KMS-11 (cell line): Measurements from ENCODE around the gene KRT75.

Experiments used
- H2AFZ ChIP-seq: fragments of 200-600 bp; sonication (generic); 2 replicates; pipeline ENCODE4 v1.6.1; 2016; ENCODE audit warnings: antibody characterized with exemption, mixed run types, low read depth
- H3K27ac ChIP-seq: fragments of 200-600 bp; sonication (generic); 2 replicates; pipeline ENCODE4 v1.6.1; 2016; ENCODE audit warnings: mild to moderate bottlenecking, mixed run types
- H3K27me3 ChIP-seq: fragments of 200-600 bp; sonication (generic); 2 replicates; pipeline ENCODE4 v1.6.1; 2017; ENCODE audit warnings: mild to moderate bottlenecking, low read depth, mixed run types, moderate library complexity; ENCODE audit not compliant: insufficient read depth
- H3K36me3 ChIP-seq: fragments of 200-600 bp; sonication (generic); 2 replicates; pipeline ENCODE4 v1.6.1; 2017; ENCODE audit warnings: mild to moderate bottlenecking, mixed run types; ENCODE audit not compliant: insufficient read depth
- H3K4me1 ChIP-seq: fragments of 200-600 bp; sonication (generic); 2 replicates; pipeline ENCODE4 v1.6.1; 2016; ENCODE audit warnings: mild to moderate bottlenecking, low read depth, mixed run types; ENCODE audit not compliant: poor library complexity, severe bottlenecking
- H3K4me2 ChIP-seq: fragments of 200-600 bp; sonication (generic); 2 replicates; pipeline ENCODE4 v1.7.0; 2016; ENCODE audit warnings: mild to moderate bottlenecking, mixed run types
- H3K4me3 ChIP-seq: fragments of 200-600 bp; sonication (generic); IDR thresholded peaks from 2 replicates; pipeline ENCODE4 v1.6.1; 2017; ENCODE audit warnings: low read depth, low read length, mixed read lengths; ENCODE audit not compliant: insufficient read depth
- H3K79me2 ChIP-seq: fragments of 200-600 bp; sonication (generic); 2 replicates; pipeline ENCODE4 v1.6.1; 2016; ENCODE audit warnings: low read depth, mixed run types; ENCODE audit not compliant: insufficient read depth
- H3K9ac ChIP-seq: fragments of 200-600 bp; sonication (generic); 2 replicates; pipeline ENCODE4 v1.6.1; 2016; ENCODE audit warnings: mild to moderate bottlenecking, mixed run types
- H4K20me1 ChIP-seq: fragments of 200-600 bp; sonication (generic); 2 replicates; pipeline ENCODE4 v1.6.1; 2016; ENCODE audit warnings: mild to moderate bottlenecking, mixed run types; ENCODE audit not compliant: insufficient read depth
- TF ChIP-seq, protein P1 (sequence below): fragments of 200-600 bp; sonication (generic); conservative IDR thresholded peaks from 2 replicates; pipeline ENCODE4 v1.6.1; 2017; ENCODE audit warnings: low read depth, mild to moderate bottlenecking, antibody characterized with exemption, low read length, moderate library complexity, mixed read lengths

Gene KRT75

DNA sequence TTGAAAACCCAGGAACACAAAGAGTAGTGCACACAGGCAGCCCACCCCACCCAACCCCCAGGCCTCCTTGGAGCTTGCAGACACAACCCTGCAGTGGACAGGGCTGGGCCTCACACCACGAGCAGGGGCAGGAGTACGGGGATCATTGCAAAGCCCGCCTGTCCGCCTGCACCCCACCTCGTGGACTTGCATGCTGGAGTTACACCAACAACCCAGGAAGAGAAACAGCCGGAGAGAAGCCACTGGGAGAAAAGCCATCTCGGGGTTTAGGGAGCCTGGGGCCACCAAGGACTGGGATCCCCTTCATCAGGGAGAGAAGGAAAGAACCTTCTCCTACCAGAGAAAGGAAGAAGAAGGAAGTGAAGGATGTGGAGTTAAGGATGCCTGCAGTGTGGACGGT lies 56.9 kb downstream of the KRT75 start:
- Histone ChIP-seq H3K4me1 (no peaks in the 10 kb centered on the region), H3K79me2 (no peaks in the 10 kb centered on the region), H3K27ac (no peak overlapping the region), H3K36me3 (no peaks in the 10 kb centered on the region), H2AFZ (no peak overlapping the region), H4K20me1 (no peaks in the 10 kb centered on the region), H3K27me3 (peaks cover 29% of the 10 kb centered on the region; the same call in 1 of the 2 replicates), H3K4me3 (no peak overlapping the region), H3K4me2 (no peak overlapping the region), H3K9ac (no peak overlapping the region)
- TF ChIP-seq, protein P1, sequence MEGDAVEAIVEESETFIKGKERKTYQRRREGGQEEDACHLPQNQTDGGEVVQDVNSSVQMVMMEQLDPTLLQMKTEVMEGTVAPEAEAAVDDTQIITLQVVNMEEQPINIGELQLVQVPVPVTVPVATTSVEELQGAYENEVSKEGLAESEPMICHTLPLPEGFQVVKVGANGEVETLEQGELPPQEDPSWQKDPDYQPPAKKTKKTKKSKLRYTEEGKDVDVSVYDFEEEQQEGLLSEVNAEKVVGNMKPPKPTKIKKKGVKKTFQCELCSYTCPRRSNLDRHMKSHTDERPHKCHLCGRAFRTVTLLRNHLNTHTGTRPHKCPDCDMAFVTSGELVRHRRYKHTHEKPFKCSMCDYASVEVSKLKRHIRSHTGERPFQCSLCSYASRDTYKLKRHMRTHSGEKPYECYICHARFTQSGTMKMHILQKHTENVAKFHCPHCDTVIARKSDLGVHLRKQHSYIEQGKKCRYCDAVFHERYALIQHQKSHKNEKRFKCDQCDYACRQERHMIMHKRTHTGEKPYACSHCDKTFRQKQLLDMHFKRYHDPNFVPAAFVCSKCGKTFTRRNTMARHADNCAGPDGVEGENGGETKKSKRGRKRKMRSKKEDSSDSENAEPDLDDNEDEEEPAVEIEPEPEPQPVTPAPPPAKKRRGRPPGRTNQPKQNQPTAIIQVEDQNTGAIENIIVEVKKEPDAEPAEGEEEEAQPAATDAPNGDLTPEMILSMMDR, result no peak
